Astrocyte (in vitro differentiated cells and primary cell): ENCODE results near the gene IQGAP1. TPM values are rescaled to one million over a fixed set of nuclear protein-coding genes. Genes with fewer than 3 reads are reported as not detected.

Experiments used
- DNase-seq: peaks from one replicate; pipeline ENCODE4 v3.0.0-alpha.2; 2010; ENCODE audit warnings: low read depth
- FAIRE-seq: peaks from 2 replicates; lab custom pipeline; 2011; peaks lifted over from hg19 to GRCh38; lab: Jason Lieb, UNC
- H2AFZ ChIP-seq: 2 replicates; pipeline ENCODE4 v1.6.0; 2012; ENCODE audit warnings: low read depth, low read length, inconsistent platforms
- H3K27ac ChIP-seq: 2 replicates; pipeline ENCODE4 v1.5.1; 2011; ENCODE audit warnings: low read depth, low read length, inconsistent platforms
- H3K27me3 ChIP-seq: 2 replicates; pipeline ENCODE4 v1.6.0; 2011; ENCODE audit warnings: low read length, inconsistent platforms; ENCODE audit not compliant: insufficient read depth
- H3K36me3 ChIP-seq: 2 replicates; pipeline ENCODE4 v1.5.1; 2011; ENCODE audit warnings: low read length, inconsistent platforms; ENCODE audit not compliant: insufficient read depth
- H3K4me1 ChIP-seq: 2 replicates; pipeline ENCODE4 v1.5.1; 2011; ENCODE audit warnings: low read length, inconsistent platforms; ENCODE audit not compliant: insufficient read depth
- H3K4me2 ChIP-seq: 2 replicates; pipeline ENCODE4 v1.6.0; 2012; ENCODE audit warnings: low read length, inconsistent platforms
- H3K4me3 ChIP-seq: 2 replicates; pipeline ENCODE4 v1.5.1; 2011; ENCODE audit warnings: low read depth, mild to moderate bottlenecking, low read length, inconsistent platforms; ENCODE audit not compliant: insufficient read depth
- H3K79me2 ChIP-seq: 2 replicates; pipeline ENCODE4 v1.6.0; 2012; ENCODE audit warnings: mild to moderate bottlenecking, low read length, inconsistent platforms; ENCODE audit not compliant: insufficient read depth
- H3K9ac ChIP-seq: 2 replicates; pipeline ENCODE4 v1.6.0; 2012; ENCODE audit warnings: mild to moderate bottlenecking, low read length, inconsistent platforms
- H3K9me3 ChIP-seq: 2 replicates; pipeline ENCODE4 v1.5.1; 2012; ENCODE audit warnings: low read depth, mild to moderate bottlenecking, low read length, inconsistent platforms; ENCODE audit not compliant: insufficient read depth
- H4K20me1 ChIP-seq: 2 replicates; pipeline ENCODE4 v1.6.0; 2012; ENCODE audit warnings: low read length, inconsistent platforms; ENCODE audit not compliant: insufficient read depth
- H3K27ac Mint-ChIP-seq: one replicate; pipeline ENCODE4 v1.8.0; 2021; ENCODE audit warnings: mild to moderate bottlenecking, mixed read lengths; ENCODE audit not compliant: unreplicated experiment
- H3K27me3 Mint-ChIP-seq: one replicate; pipeline ENCODE4 v1.8.0; 2021; ENCODE audit warnings: low read depth, mixed read lengths; ENCODE audit not compliant: unreplicated experiment
- H3K36me3 Mint-ChIP-seq: one replicate; pipeline ENCODE4 v1.8.0; 2021; ENCODE audit warnings: low read depth, mixed read lengths; ENCODE audit not compliant: unreplicated experiment
- H3K4me1 Mint-ChIP-seq: one replicate; pipeline ENCODE4 v1.8.0; 2021; ENCODE audit warnings: low read depth, mixed read lengths; ENCODE audit not compliant: unreplicated experiment
- H3K4me3 Mint-ChIP-seq: one replicate; pipeline ENCODE4 v1.8.0; 2021; ENCODE audit warnings: mild to moderate bottlenecking, moderate library complexity, mixed read lengths; ENCODE audit not compliant: unreplicated experiment
- H3K9me3 Mint-ChIP-seq: one replicate; pipeline ENCODE4 v1.8.0; 2021; ENCODE audit warnings: mild to moderate bottlenecking, mixed read lengths; ENCODE audit not compliant: unreplicated experiment
- EZH2 ChIP-seq: IDR thresholded peaks from 2 replicates; pipeline ENCODE4 v1.6.1; 2012; ENCODE audit warnings: mild to moderate bottlenecking, low read length, inconsistent platforms; ENCODE audit not compliant: insufficient read depth
- total RNA-seq: library from RNA; stranded (reverse); gene quantifications from 2 replicates; pipeline ENCODE4 v1.2.1, GENCODE V29; 2021
- TF ChIP-seq, protein P1 (sequence below): IDR thresholded peaks from 2 replicates; pipeline ENCODE4 v1.5.1; 2011; ENCODE audit warnings: low read depth, mild to moderate bottlenecking, inconsistent platforms, low read length, moderate library complexity; ENCODE audit not compliant: insufficient read depth

Gene IQGAP1
- total RNA-seq, 1 donor from 2014 or later = 226 TPM

DNA sequence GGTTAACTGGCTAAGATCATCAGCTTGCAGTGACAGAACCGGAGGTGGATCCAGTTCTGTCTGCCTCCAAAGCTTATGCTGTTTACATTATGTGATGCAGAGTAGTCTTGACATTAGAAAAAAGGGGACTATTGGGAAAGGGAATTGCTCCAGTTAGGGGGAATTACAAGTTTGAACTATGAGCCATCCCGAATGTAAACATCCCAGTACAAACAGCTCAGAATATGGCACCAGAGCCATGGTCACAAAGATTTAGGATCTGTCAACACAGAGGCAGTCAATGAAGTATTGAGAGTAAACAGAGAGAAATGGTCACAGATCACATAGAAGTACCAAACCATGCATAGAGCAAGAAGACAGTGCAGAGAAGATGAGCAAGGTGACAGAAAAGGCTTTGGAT lies 101.9 kb downstream of the IQGAP1 start:
- Mint-ChIP-seq H3K27ac (no peak overlapping the region), H3K36me3 (peaks cover 26% of the 10 kb centered on the region), H3K9me3 (no peaks in the 10 kb centered on the region), H3K4me1 (no peaks in the 10 kb centered on the region), H3K27me3 (no peaks in the 10 kb centered on the region), H3K4me3 (no peak overlapping the region)
- Histone ChIP-seq H3K9me3 (no peaks in the 10 kb centered on the region), H3K4me3 (no peak overlapping the region), H3K9ac (no peak overlapping the region), H3K4me1 (no peaks in the 10 kb centered on the region), H3K79me2 (no peaks in the 10 kb centered on the region), H3K36me3 (peaks cover 81% of the 10 kb centered on the region), H3K27ac (no peak overlapping the region), H2AFZ (no peak overlapping the region), H3K4me2 (no peak overlapping the region), H3K27me3 (no peaks in the 10 kb centered on the region), H4K20me1 (peaks cover 15% of the 10 kb centered on the region)
- FAIRE-seq (no peak), DNase-seq (no peak)
- no peak for TF ChIP-seq EZH2
- TF ChIP-seq, protein P1, sequence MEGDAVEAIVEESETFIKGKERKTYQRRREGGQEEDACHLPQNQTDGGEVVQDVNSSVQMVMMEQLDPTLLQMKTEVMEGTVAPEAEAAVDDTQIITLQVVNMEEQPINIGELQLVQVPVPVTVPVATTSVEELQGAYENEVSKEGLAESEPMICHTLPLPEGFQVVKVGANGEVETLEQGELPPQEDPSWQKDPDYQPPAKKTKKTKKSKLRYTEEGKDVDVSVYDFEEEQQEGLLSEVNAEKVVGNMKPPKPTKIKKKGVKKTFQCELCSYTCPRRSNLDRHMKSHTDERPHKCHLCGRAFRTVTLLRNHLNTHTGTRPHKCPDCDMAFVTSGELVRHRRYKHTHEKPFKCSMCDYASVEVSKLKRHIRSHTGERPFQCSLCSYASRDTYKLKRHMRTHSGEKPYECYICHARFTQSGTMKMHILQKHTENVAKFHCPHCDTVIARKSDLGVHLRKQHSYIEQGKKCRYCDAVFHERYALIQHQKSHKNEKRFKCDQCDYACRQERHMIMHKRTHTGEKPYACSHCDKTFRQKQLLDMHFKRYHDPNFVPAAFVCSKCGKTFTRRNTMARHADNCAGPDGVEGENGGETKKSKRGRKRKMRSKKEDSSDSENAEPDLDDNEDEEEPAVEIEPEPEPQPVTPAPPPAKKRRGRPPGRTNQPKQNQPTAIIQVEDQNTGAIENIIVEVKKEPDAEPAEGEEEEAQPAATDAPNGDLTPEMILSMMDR = no peak

DNA sequence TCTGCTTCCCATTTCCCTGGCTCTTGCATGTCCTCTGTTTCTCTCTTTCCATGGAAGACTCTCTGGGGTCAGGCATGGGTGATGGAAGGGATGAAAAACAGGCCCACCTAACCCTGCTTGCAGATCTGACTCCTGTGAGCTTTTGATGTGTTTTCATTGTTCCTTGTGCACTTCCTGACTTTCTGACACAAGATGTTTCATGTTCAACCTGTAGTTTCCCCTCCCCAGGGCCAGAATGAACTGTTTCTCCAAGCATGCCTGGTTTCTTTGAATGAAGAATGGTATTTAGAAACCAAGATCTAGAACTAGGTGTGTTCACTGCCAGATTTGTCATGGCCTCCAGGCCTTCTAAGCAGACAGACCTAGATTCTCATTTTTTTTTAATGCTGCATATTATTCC lies 105.6 kb downstream of the IQGAP1 start:
- Histone ChIP-seq H3K9ac (no peak overlapping the region), H3K9me3 (no peaks in the 10 kb centered on the region), H3K4me1 (no peaks in the 10 kb centered on the region), H3K4me2 (no peak overlapping the region), H2AFZ (no peak overlapping the region), H3K27ac (no peak overlapping the region), H3K36me3 (peaks cover 73% of the 10 kb centered on the region), H3K79me2 (no peaks in the 10 kb centered on the region), H3K4me3 (no peak overlapping the region), H3K27me3 (no peaks in the 10 kb centered on the region), H4K20me1 (peaks cover 5% of the 10 kb centered on the region)
- DNase-seq (no peak), FAIRE-seq (no peak)
- Mint-ChIP-seq H3K27ac (peak overlapping the region; percentile 53), H3K36me3 (peaks cover 17% of the 10 kb centered on the region), H3K4me1 (no peaks in the 10 kb centered on the region), H3K27me3 (no peaks in the 10 kb centered on the region), H3K4me3 (no peak overlapping the region), H3K9me3 (no peaks in the 10 kb centered on the region)
- TF ChIP-seq EZH2 = no peak
- TF ChIP-seq, protein P1 = no peak

DNA sequence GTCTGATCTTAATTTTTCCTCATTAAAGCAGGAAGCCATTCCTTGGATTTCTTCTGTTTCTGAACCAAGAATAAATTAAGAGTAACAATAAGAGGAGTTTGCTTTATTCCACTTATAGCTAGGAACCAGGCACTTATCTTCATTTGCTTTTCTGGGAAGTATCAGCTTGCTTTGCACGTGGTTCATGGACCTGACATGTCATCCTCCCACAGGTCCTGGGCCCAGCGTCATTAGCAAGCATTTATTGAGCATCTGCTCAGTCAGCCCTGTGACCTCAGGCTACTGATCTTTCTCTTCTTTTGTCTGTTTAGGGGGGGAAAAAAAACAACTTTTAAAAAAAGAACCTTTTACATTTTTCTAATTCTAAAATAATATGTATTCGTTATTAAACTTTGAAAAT lies 107.0 kb downstream of the IQGAP1 start:
- H3K4me2 ChIP-seq = no peak overlapping the region
- H2AFZ ChIP-seq = no peak overlapping the region
- H3K4me3 ChIP-seq = no peak overlapping the region
- Mint-ChIP-seq H3K4me3 (no peak overlapping the region), H3K27ac (no peak overlapping the region), H3K9me3 (no peaks in the 10 kb centered on the region), H3K27me3 (no peaks in the 10 kb centered on the region), H3K4me1 (no peaks in the 10 kb centered on the region), H3K36me3 (peaks cover 22% of the 10 kb centered on the region)
- H3K27me3 ChIP-seq = no peaks in the 10 kb centered on the region
- no peak overlapping the region for H3K9ac ChIP-seq
- FAIRE-seq (no peak), DNase-seq (no peak)
- no peaks in the 10 kb centered on the region for H3K4me1 ChIP-seq
- TF ChIP-seq EZH2 = no peak
- TF ChIP-seq, protein P1 = no peak
- H3K36me3 ChIP-seq = peaks cover 73% of the 10 kb centered on the region
- no peaks in the 10 kb centered on the region for H3K9me3 ChIP-seq
- H4K20me1 ChIP-seq = peaks cover 4% of the 10 kb centered on the region
- H3K27ac ChIP-seq = no peak overlapping the region
- H3K79me2 ChIP-seq = no peaks in the 10 kb centered on the region
